GM20431 (cell line): Measurements from ENCODE around the gene MTERF4.

Experiments used
- in situ Hi-C: fragments of 300-500 bp; cut with MseI, MboI; formaldehyde crosslinking; loops from one replicate; pipeline ENCODE4 v1.15.0; 2020; ENCODE audit warnings: low sequenced_read_pairs; ENCODE audit not compliant: unreplicated experiment

Gene MTERF4, protein sequence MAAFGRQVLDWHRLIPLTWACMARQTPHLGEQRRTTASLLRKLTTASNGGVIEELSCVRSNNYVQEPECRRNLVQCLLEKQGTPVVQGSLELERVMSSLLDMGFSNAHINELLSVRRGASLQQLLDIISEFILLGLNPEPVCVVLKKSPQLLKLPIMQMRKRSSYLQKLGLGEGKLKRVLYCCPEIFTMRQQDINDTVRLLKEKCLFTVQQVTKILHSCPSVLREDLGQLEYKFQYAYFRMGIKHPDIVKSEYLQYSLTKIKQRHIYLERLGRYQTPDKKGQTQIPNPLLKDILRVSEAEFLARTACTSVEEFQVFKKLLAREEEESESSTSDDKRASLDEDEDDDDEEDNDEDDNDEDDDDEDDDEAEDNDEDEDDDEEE

DNA sequence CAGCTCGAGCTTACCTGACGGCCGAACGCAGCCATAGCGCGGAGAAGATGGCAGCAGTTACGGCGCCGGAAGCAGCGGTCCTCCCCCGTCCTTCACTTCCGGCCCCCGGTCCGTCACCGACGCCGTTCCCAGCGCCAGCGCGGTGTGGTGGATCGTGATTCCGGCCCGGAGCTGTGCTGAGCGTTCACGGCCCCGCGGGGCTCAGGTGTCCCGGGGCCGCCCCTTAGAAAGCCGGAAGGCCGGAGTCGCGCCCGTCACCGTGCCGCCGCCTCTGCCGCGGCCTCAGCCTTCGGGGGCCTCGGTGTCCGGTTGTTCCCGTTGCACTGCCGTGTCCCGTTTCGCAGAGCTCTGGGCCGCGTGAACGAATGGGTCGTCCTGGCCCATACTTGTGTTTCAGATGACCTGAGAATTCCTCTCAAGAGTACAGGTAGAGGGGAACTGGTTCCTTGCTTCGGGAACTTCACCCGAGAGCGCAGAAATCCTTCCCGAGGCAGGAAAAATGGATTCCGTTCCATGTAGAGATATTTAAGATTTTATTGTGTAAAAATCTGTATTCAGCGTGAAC, at the start of gene MTERF4:
TSS of gene MTERF4 (minus strand) at position 49 of the 565 bp plus-strand sequence. CDS start at position 35, 14 bp downstream.
- in situ Hi-C loops, result no loop called here

DNA sequence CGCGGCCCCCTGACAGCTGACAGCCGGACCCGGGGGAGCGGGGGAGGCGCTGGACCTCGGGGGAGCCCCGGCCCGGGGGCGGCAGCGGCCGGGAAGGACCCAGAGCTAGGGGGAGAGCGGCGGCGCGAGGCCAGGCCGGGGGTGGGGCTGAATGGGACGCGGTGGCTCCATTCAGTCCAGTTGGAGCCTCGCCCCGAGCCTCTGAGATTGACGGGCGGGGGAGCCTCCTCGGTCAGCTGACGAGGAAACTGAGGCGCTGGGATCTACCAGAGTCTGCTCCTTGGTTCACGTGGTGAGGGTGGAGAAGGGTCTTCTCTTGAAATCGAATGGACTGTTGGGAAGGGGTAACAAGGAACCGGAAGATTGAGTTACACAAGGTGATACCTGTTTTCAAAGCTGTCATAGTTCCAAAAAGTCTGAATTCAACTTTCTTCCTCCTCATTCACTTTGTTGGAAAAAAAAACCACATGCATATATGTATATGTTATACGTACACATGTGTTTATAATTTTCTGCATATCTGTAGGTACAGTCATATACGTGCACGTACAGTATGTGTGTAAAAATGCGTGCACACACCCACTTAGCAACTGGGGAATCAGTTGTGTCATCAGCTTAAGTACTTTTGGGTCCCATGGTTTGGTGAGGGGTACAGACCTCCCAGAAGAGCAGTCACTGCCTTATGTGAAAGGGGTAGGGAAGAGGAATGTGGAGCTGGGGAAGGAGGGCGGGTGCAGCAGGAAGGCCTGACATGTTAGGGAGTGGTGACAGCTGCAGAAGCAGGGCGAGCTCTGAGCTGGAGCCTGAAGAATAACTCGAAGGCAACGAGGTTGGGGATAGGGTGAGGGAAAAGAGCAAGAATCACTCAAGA, 48.8 kb upstream of the MTERF4 start:
- in situ Hi-C loops, result no loop called here

DNA sequence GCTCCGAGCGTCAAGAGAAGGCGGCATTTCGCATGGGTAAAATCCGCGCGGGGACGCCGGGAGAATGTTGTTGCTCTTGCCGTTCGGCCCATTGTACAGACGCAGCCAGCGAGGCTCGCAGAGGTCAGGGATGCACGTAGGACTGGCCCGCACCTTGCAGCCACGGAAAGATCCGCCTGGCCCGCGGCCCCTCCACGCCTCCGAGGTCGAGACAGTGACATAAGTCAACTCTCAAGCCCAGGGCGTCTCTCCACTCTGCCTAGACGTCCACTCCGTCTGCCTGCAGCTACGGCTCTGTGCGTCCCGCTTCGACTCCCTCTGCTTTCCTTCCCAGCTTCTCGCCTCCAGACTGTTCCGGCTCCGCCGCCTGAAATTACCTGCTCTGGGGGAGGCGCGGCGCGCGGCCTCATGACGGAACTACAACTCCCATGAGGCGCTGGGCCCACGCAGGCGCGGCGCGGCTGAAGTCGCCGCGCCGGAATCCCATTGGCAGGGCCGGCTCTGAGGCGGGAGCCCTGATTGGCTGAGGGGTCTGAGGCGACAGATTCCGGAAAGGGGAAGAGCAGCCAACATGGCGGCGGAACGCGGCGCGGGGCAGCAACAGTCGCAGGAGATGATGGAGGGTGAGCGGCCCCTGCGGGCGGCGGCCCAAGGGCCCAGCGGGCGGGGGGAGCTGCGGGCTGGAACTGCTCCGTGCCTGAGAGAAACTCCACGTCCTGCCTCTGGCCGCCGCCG, 48.0 kb upstream of the MTERF4 start, which contains the start of gene PPP1R7:
TSS of gene PPP1R7 (plus strand) at position 543 of the 735 bp plus-strand sequence. CDS start at position 572, 29 bp downstream.
- in situ Hi-C loops, result loop anchor here (10.0 kb wide), 1 partner anchor 55 kb away; no protein-coding TSS in a partner anchor

DNA sequence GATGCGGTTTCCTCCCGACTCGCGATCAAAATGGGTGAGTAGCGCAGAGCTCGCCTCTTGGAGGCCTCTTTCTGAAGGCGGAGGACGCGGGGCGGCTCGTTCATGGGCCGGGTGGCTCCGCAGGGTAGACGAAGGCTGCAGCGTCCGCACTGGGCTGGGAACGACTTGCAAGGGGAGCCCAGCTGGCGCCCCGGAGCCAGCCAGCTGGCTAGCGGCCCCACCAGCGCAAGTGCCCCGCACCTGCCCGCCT, 47.5 kb upstream of the MTERF4 start:
- in situ Hi-C loops, result loop anchor here (10.0 kb wide), 1 partner anchor 55 kb away; no protein-coding TSS in a partner anchor

DNA sequence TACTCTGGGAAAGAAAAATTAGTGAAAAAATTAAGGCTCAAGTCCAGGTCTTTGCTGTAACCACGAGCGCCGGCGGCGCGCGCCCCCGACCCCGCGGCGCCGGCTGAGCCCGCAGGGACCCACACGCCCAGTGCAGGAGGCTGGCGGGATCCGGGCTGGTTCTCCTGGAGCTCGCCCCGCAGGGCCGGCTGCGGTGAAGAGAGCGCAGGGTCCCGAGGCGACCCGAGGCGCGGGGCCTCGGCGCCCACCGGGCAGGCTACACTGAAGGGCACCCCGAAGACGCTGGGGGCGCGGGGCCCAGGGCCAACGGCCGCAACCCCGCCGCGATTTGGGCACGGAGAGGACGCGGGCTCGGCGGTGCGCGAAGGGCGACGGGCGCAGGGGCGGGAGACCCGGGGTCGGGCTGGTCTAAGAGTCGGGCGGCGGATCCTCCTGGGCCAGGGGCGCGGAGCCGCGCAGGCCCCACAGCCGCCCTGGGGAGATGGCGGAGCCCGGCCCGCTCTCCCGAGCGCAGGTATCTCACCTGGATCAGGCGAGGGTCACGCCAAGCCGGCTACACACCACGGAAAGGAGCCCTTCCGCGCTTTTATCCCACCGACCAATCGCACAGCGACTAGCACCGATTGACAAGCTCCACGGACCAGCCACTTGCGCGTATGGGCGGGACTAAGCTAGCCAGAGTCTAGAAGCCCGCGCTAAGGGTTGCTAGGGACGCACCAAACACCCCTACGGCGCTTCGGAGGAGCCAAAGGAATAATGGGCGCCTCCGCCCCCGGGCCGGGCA, 47.0 kb upstream of the MTERF4 start, which contains the start of gene PASK:
TSS of gene PASK (minus strand) at position 582 of the 784 bp plus-strand sequence. CDS start 6,440 bp downstream, outside the sequence.
- in situ Hi-C loops, result loop anchor here (10.0 kb wide), 1 partner anchor 54 kb away; no protein-coding TSS in a partner anchor

DNA sequence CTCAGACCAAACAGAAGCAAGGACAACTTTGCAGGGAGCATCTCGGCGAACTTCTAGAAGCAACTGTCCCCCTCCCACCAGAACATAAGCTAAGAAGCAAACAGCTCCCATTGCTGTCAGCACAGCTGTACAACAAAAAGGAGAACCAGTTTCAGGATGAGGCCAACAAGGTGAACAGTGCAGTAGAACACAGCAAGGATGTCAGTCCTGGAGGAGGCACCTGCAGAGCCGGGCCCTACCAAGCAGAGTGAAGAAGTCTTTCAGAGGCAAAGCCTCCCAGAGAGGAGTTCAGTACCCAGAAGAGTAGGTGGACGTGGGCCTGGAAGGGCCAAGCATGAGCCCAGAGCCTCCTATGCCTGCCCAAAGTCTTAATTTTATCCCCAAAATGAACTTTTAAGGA, 46.2 kb upstream of the MTERF4 start:
- in situ Hi-C loops, result loop anchor here (10.0 kb wide), 1 partner anchor 53 kb away; no protein-coding TSS in a partner anchor

DNA sequence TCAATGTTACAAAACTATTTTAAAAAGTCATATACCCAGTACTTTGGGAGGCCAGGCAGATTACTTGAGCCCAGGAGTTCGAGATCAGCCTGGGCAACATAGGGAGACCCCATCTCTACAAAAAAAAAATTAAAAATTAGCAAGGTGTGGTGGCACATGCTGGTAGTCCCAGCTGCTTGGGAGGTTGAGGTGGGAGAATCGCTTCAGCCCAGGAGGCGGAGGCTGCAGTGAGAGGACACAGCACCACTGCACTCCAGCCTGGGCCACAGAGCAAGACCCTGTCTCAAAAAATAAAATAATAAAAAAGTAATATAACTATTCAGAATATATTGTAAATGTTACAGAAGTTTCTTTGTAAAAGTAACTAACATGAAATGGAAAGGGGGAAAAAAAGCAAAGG, 45.2 kb upstream of the MTERF4 start:
- in situ Hi-C loops, result loop anchor here (10.0 kb wide), 1 partner anchor 53 kb away; no protein-coding TSS in a partner anchor

DNA sequence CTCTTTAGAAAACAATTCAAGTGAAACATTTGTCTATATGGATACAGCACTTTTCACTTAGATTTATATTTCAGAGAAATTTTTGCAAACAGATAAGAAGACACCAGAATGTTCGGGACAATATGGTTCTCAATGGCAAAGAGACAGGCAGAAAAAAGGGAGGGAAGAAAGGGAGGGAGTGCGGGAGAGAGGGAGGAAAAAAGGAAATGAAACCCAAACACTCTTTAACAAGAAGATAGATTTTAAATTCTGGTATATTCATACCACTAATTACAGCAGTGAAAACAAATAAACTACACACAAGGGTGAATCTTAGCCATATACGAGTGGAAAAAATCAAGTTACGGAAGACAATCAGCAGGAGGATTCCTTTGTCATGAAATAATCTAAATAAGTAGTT, 44.2 kb upstream of the MTERF4 start:
- in situ Hi-C loops, result loop anchor here (10.0 kb wide), 1 partner anchor 51 kb away; no protein-coding TSS in a partner anchor

DNA sequence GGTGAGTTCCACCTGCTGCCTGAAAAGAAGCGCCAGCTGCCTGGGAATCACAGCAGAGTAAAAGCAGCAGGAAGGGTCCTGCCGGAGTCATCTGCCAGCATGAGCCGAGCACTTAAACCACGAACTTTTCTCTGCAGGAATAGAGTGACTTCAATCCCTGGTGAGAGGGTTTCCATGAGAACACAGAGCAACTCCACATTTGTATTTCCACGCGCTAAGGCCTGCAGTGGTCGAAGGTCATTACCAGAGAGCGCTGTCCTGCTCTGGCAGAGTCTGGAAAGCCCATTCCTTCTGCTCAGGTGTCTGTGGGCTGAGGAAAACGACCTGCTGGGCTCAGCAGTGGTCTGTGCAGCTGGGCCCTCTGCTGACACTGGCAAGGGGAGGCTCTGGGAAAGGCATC, 40.5 kb upstream of the MTERF4 start:
- in situ Hi-C loops, result loop anchor here (10.0 kb wide), 1 partner anchor 48 kb away; no protein-coding TSS in a partner anchor

DNA sequence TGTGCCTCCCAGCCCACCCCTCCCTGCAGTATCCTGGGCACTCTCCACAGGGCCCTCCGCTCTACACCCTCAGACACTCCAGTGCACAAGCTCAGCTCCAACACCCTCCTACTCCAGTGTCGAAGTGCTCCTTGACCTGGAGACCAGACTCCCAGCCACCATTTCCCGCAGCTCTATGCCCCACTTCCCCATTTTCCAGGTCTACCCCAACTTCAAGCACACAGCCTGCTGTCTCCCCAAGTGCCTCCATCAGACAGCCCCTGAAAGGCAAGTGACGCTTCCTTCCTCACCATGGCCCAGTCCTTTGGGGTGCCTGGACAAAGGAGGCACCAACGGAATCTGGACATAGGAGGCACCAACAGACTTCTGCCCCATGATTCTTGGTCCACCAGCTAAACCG, 40.0 kb upstream of the MTERF4 start:
- in situ Hi-C loops, result loop anchor here (10.0 kb wide), 1 partner anchor 47 kb away; no protein-coding TSS in a partner anchor

DNA sequence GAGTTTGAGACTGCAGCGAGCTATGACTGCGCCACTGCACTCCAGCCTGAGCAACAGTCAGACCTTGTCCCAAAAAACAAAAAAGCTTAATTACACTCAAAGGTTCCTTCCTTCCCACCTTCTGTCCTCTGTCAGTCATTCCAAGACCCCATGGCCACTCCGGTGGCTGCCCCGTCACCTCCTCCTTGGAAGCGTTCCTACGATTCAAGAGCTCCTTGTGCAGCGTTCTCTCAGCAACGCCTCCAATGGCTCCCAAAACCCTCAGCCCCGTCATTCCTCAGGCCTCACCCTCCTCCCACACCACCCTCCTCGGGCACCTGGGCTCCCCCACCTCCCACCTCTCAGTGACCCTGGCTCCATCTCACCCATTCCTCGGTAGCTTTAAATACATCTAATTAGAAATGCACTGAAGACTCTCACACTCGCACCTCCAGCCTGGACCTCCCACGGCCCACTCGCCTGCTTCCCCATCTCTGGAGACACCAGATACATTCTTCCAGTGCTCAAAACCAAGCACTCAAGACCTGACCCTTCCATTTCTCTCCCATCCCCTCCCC, 39.2 kb upstream of the MTERF4 start:
- in situ Hi-C loops, result loop anchor here (10.0 kb wide), 1 partner anchor 46 kb away; no protein-coding TSS in a partner anchor

DNA sequence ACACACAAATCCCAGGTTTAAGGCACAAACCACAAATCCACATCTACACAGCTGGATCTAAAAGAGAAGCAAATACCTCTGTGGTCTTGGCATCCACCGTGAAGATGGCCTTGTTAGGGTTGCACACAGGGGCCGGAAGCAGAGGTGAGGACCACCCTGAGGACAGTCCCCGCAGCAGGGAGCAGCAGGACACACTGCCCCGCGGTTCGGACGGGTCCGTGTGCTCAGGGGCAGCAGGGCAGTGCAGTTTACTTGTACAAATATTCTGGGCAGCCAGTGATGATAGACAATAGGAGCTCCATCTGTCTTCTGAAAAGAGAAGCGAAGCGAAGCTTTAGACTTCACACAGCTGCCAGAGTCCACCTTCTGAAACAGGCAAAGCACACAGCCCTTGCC, 38.4 kb upstream of the MTERF4 start:
- in situ Hi-C loops, result loop anchor here (10.0 kb wide), 1 partner anchor 46 kb away; no protein-coding TSS in a partner anchor

DNA sequence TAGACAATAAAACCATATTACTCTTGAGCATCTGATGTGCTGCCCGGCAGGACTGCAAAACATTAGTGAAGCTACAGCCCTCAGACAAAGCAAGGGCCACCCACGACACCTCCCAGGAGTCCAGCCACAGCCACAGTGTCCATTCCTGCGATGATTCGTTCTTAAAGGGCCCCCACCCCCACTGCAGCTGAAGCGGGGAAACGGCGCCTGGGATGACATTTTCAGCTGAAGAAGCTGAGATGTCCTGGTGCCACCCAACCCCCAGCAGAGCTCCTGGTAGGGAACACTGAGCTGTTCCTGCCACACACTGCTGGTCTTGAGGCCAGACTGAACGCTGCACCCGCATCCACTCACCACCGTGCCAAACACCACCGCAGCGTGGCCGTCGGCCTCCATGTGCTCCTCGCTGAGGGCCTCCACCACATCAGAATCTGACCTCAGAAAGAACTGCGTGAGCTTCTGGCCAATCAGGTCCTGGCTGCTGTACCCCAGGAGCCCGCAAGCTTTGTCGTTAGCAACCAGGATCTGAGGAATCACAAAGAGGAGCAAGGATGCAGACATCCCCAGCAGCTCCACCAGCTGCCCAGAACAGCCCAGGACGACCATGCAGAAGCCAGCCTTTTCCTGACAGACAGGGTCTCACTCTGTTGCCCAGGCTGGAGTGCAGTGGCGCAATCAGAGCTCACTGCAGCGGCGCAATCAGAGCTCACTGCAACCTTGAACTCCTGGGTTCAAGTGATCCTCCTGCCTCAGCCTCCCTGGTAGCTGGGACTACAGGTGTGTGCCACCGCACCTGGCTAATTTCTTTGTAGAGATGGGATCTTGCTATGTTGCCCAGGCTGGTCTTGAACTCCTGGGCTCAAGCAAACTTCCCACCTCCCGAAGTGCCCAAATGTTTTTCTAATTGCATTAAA, 37.7 kb upstream of the MTERF4 start:
- in situ Hi-C loops, result loop anchor here (10.0 kb wide), 1 partner anchor 45 kb away; no protein-coding TSS in a partner anchor

DNA sequence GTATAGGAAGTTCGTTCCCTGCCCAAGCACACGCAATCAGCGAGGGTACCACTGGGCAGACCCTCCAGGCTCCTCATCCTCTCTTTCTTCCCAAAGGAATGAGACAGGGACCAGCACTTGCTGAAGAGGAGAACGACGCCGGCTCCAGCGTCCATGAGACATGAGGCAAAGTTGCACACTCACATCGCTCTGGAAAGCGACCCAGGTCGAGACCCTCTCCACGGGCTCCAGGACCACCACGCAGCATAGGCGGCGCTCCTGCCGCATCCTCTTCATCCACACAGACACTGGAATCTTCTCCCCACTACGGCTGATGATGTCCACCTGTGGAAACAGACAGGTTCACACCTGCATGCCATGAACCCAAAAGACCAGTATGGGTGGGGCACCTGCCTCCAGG, 36.4 kb upstream of the MTERF4 start:
- in situ Hi-C loops, result no loop called here

DNA sequence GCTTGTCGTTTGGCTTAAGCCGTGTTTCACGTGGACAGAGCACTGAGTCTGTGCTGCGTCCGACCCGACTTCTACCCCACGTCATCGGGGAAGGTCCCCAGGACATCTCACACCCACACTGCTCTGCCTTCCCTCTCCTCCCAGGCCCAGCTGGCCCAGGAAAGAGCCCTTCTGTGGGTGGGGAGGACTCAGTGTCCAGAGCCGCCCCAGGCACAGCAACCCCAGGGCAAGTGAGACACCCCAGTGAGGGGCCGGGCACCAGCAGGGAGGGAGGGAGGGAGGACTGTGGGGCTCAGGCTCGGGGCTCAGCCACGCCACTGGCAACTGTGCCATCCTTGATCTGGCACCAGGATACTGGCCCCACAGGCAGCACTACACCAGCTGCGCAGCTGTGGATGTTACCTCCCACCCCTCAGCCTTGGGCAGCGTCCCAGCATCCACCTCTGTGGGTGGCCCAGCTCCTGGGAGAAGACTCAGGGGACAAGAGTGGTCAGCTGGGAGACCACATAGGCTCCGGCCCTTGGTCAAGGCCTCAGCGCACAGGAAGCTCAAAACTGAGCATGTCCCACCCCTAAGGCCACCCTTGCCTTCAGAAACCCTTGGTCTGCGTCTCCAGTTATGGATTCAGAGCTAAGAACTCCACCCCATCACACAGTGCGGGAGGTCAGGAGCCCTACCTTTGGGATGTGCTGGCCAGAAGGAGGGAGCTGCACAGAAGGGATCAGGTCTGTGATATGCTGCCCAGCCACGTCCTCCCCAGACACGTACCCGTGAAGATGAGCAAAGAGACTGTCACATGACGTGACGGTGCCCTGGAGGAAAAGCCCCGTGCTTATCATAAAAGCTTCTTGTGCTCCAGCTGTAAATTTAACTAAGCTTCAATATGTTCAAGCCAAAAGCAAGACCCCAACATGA, 35.4 kb upstream of the MTERF4 start:
- in situ Hi-C loops, result no loop called here

DNA sequence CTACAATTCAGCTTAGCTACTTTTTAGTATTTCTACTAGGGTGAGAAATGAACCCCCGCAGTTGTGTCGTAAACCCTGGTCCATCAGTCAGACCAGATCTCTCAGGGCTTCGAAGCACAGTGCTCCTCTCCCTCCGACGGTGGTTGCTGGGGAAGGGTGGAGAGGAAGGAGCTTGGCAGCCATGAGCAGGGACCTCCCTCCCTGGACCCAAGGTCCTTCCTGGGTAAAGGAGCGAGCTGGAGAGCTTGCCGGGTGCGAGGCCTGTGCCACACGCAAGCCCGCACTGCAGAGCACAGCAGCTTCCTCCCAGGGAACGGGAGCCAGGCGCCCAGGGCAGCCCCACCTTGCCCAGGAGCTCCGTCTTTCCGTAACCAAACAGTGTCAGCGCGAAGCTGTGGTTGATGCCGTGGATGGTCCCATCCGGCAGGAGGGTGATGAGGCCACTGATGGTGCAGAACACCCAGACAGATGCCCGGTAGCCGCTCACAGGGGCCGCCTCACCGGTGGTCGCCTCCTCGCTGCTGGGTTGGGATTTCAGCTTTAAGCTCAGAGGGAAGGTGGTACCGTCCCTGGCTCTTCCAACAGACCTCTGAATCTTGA, 34.7 kb upstream of the MTERF4 start:
- in situ Hi-C loops, result no loop called here
